HCT116 (cell line): ENCODE results near the gene ATG10.

Experiments used
- CTCF ChIP-seq, 3 experiments: fragments of 200-600 bp in 1 of 3; sonication (generic) in 1 of 3; IDR thresholded peaks in 2 of 3; conservative IDR thresholded peaks in 1 of 3; 2 replicates each; pipeline ENCODE4 v1.5.1; 2012 to 2017; ENCODE audit warnings: low read depth in 2 of 3, low read length in 2 of 3, antibody characterized with exemption in 1 of 3, borderline replicate concordance in 1 of 3, control low read depth in 1 of 3, mild to moderate bottlenecking in 1 of 3, mixed read lengths in 1 of 3, mixed run types in 1 of 3, moderate library complexity in 1 of 3; ENCODE audit not compliant: insufficient read depth in 1 of 3
- FOSL1 ChIP-seq: IDR thresholded peaks from 2 replicates; pipeline ENCODE4 v1.6.1; 2012; ENCODE audit warnings: low read depth
- POLR2AphosphoS5 ChIP-seq: IDR thresholded peaks from 2 replicates; pipeline ENCODE4 v1.6.1; 2011; ENCODE audit warnings: mild to moderate bottlenecking, low read depth, low read length, moderate library complexity
- REST ChIP-seq: IDR thresholded peaks from 2 replicates; pipeline ENCODE4 v1.6.1; 2012; ENCODE audit warnings: low read depth

DNA sequence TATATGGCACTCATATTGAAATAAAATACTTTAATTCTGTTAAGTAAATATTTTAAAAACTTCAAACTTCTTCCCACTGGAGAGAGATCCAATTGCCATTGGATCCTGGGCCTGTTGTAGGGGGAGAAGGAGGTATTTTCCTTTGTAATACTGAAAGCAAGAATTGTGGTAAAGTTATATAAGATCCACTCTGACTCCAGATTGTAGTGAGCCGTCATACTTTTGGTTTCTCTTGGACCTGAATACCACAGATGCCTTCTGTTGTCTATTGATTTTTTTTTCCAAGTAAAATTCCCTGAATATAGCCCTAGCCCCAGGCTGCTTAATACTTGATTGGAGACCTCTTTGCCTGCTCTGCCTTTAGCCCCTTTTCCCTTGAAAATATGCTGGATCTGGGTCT, 86.9 kb downstream of the ATG10 start:
- TF ChIP-seq REST (no peak), CTCF (IDR thresholded peaks at IDR 0.05 in 2 of 3, conservative IDR thresholded peaks at IDR 0.05 in 1 of 3; ENCODE audit: borderline replicate concordance in 1 of 3, insufficient read depth in 1 of 3, low read depth in 2 of 3, low read length in 2 of 3) (no peak), POLR2AphosphoS5 (no peak), FOSL1 (no peak)
